NT2/D1 (cell line): ENCODE measurements around the gene BGN.

Experiments used
- YY1 ChIP-seq: IDR thresholded peaks from 2 replicates; pipeline ENCODE4 v1.6.1; 2011; ENCODE audit not compliant: insufficient read length, insufficient read depth
- ZNF274 ChIP-seq: IDR thresholded peaks from 2 replicates; pipeline ENCODE4 v1.6.1; 2011; ENCODE audit warnings: mild to moderate bottlenecking, low read depth, low read length

- TF ChIP-seq YY1 (no peak), ZNF274 (no peak)
Measured at GRCh38 chrX:153487590-153488071, 7.1 kb upstream of the BGN start.
